Measurements from ENCODE around the gene C2CD2.

The C2CD2 gene

DNA sequence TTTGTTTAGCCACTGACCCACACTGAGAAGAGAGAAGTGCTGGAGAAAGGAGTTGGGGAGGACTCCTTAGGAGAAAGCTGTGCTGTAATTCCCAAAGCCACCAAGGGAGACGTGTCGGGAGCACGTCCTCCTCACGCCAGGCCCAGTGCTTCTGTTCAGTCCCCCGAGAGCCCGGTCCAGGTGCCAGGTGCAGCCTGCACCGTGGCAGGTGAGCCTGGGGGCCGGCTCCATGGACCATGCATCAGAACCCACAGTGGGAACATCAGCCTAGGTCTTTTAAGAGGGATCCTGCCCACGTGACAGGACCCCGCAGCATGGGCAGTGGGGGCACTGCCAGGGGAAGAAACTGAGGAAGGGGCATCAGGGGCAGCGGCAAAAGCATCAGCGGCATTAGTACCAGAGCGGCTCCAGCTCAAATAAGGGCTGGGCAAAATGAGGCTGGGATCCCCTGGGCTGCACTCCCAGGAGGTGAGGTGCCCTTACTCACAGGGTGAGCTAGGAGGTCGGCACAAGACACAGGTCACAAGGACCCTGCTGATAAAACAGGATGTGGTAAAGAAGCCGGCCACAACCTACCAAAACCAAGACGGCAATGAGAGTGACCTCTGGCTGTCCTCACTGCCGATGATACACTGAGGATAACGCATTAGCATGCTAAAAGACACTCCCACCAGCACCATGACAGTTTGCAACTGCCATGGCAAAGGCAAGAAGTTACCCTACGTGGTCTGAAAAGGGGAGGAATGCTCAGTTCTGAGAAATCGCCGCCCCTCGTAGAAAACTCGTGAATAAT, 50.1 kb downstream of the C2CD2 start:
- no peak for FAIRE-seq

DNA sequence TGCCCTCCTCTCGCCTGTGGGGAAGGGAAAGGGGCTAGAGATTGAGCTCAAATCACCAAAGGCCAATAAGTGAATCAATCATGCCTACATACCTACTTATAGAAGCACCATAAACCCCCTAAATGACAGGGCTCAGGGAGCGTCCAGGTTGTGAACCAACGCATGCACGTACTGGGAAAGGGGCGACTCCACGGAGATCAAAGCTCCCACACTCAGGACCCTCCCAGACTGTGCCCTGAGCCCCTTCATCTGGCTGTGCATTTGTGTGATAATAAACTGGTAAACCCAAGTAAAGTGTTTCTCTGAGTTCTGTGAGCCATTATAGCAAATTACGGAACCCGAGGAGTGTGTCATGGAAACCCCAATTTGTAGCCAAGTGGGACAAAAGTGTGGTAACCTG, 50.9 kb downstream of the C2CD2 start:
- FAIRE-seq = no peak

DNA sequence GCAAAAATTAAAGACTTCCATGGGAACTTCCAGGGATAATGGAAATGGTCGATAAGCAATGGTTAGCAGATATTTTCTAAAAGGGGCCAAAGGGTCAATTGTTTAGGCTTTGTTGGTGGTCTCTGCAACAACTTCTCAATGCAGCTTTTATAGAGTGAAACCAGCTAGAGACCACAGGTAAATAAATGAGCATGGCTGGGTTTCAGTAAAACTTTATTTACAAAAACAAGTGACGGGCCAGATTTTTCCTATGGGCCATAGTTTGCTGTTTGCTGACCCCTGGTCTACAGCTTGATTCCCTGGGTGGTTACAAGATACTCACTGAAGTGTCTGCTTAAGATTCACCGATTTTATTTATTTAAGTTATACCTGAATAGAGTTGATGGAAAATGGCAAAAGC, 52.0 kb downstream of the C2CD2 start:
- FAIRE-seq = no peak

DNA sequence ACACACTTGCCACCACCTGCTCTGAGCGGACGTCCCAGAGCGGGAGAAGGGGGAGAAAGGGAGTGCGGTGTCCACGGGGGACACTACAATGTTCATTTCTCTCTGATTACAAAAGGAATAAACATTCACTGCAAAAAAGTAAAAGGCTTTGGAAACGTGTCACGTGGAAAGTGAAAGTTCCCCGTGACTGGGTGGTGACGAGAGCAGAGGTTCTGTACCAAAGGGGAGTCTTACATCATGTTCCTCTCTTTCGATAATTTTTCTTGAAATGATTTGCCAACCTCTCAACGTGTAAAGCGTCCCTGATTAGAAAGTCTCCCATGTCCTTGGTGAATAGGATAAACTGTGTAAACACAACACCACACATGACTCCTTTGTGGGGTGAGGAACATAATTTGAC, 52.7 kb downstream of the C2CD2 start:
- FAIRE-seq = no peak

DNA sequence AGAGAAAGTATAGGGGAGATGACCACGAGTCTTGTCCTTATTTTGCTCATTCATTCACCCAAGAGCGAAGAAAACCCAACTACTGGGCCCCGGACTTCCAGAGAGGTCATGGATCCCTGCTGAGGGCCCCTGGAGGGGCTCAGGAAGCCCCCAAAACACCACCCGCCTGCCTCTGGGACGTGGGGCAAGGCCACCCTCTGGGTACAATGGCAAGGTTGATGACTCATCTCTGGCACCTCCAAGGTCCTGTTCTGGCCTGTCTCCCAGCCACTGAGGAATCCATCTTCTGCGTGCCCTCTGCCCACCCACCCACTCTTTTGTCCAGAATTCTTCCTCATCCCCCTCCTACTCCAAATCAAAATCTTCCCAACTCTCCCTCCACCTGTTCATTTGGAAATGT, 53.4 kb downstream of the C2CD2 start:
- no peak for FAIRE-seq

DNA sequence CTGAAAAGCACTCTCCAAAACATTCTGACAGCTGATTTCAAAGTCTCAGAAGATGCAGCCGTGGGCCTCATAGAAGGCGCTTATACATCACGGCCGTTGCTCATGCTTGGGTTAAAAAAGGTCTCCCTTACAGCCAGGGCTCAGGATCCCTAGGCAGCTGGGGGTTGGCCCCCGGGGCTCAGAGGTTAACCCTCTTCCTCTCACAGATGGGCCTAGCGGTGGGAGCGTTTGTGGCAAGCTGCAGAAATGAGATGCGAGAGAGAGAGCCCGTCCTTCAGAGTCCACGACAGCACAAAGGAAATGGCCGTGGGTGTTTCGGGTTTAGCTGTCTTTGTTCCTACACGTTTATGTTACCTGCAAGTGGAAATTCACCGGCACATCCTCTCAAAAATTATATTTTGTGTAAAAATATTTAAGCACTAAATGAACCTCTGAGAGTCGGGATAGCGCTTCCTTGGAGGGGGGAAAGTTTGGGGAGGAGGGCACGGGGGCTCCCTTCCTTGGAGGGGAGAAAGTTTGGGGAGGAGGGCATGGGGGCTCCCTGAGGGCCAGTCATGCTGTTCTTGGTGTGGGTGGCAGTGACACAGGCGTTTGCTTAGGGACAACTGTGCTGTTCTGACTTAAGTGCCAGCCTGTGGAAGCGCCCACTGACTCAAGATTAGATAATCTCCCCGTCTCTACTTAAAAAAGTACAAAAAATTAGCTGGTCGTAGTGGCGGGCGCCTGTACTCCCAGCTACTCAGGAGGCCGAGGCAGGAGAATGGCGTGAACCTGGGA, 54.2 kb downstream of the C2CD2 start:
- FAIRE-seq = no peak

DNA sequence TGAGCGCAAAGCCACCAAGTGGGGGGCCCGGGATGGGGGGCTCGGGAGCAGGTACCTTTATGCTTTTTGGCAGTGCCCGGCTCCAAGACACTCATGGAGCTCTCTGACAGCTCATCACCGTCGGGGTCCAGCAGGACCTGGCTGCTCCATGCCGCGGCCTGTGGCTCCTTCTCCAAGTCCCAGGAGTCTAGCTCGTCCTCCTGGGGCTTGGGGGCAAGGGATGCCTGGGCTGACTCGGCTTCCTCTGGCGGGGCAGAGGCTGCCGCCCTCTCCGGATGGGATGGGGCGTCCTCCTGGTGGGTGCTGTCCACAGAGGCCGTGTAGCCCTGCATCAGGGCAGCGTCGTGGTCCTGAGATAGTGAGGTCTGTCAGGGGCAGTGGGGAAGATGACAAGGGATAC, 54.8 kb downstream of the C2CD2 start:
- FAIRE-seq = no peak

DNA sequence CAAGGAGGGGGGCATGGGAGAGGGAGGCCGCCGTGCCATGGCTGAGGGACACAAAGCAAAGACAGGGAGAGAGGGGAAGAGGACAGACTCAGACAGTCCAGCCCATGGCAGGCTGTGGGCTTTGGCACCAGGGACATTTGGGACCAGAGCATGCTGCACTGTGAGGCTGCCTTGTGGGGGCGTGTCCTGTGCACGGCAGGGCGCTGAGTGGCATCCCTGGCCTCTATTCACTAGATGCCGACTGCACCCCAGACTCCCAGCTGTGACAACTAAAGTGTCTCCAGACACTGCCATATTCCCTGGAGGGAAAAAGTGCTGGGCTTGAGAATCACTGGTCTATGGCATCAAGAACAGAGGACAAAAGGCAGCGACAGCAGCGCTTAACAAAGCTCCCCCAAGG, 56.1 kb downstream of the C2CD2 start:
- no peak for FAIRE-seq

DNA sequence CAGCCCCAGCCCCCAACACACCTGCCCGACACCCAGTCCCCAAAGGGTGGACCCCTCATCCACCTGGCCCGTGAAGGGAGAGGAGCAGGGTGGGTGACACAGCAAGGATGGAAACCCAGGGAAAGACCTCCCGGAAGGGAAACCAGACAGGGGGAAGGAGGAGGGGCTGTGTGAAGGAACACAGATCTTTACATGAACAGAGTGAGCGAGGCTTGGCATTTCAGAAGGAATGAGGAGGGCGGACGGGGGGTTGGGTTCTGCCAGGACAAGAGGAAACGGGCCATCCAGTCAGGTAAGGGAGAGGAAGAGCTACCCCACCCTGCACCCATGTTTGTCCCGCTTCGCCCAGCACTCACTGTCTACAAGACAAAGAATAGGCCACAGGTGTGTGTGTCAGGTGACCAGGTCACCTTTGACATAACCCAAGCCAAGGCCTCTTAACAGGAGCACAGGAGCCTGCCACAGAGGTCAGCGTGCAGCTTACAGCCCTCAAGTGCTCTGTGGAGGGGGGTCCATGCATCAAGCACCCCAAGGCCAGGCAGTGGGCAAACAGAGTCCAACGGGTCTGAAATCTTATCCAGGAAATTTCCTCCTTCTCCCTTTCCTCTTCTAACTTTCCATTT, 56.7 kb downstream of the C2CD2 start:
- no peak for FAIRE-seq

DNA sequence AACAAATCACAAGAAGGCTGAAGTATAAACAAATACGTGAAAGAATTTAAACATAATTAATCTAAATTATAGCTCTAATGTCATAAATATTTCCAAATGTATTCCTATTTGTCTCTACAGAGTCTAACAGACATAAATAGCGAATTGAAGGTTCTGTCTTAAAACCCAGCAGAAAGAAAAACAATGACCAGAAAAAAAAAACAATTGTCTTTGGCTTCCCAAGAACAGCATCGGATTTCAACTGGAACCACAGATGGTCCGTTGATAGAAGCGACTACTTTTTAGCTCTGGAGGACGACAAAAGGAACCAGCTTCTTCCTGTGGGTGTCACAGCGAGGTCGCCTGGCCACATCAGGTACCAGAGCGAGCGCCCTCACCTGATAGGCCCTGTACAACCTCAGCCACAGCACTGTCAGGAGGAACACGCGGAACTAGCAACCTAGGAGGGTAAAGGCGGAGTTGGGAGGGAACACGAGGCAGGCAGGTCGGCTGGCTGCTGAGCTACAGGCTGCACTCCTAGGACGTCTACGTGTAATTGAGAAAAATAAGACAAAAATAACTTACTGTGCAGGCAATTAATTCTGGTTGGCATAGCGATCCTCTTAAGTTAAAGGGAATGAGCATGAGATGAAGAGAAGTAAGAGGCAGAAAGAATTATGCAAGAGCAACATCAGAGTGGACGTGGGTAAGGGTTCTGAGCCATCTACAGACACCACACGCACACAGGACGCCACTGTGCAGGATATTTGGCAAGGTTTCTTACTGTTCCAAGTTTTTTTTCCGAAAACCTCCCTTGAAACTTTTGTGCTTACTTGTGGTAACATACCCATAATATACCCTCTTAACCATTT, 58.0 kb downstream of the C2CD2 start:
- FAIRE-seq = no peak

DNA sequence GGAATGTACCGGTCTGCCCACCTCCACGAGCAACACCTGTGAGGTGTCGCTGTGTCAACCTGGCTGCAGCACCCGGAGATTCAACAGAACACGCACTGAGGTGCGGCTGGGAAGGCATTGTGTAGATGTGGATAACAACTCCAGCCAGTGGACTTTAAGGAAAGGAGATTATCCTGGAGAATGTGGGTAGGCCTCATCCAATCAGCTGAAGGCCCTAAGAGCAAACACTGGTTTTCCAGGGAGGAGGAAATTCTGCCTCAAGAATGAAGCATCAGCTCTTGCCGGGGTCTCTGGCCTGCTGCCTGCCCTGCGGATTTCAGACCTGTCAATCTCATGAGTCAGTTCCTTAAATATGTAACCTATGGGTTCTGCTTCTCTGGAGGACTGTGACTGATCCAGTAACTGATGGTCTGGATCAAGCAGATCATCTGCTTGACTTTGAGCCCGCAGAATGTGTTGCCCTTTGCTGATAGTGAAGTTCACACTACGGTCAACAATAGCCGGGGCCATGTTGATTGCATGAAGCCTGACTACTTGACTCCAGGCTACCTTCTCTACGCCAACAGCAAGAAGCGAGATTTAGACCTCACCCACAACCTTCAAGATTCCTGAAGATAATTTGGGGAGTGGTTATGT, 58.8 kb downstream of the C2CD2 start:
- FAIRE-seq = no peak

DNA sequence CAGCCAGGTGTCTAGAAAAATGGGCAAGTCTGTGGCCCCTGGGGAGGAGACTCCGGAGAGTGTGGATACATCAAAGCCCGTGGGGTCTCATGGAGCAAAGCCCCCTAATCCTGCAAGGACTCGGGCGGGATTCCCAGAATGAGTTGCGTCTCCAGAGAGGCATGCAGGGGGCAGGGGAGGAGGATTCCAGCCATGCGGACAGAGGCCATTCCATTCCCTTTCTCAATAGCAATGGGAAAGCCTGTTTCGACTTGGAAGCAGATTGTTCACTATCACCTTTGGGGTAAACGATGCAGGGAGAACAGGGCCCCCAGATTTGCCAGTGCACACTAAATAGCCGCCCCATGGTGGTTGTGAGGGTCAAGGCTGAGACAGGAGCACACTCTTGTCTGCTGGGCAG, 59.3 kb downstream of the C2CD2 start:
- no peak for FAIRE-seq

DNA sequence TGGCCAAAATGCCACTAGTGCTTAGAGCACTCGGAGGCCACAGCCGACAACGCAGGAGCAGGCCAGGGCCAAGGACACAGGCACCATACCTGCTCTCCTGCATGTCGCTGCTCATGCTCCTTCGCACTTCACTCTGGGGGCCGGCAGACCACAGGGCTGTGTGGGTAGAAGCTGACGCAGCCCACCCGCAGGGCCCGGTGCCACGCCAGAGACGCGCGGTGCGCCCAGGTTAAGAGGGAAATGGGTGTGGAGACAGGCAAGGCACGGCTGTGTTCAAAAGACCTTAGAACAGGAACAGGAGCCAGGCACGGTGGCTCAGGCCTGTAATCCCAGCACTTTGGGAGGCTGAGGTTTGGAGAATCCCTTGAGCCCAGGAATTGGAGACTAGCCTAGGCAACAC, 61.1 kb downstream of the C2CD2 start:
- no peak for FAIRE-seq

DNA sequence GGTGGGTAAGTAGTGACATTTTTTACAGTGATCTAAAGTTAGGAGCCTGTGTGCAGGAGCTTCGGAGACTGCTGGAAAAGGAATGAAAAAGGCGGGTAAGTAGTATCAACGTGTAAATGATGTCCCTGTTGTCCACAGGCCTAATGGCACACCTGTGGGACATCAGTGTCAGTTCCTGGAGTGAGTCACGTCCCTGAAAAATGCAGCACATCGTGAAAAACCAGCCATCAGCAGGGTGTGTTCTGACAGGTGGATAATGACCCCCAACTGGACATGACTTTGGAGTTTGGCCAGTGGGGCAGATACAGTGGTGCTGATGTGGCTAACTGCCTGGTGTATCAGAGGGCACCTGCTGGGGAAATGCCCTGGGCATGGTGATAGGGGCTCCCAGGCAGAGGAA, 62.7 kb downstream of the C2CD2 start:
- no peak for FAIRE-seq

DNA sequence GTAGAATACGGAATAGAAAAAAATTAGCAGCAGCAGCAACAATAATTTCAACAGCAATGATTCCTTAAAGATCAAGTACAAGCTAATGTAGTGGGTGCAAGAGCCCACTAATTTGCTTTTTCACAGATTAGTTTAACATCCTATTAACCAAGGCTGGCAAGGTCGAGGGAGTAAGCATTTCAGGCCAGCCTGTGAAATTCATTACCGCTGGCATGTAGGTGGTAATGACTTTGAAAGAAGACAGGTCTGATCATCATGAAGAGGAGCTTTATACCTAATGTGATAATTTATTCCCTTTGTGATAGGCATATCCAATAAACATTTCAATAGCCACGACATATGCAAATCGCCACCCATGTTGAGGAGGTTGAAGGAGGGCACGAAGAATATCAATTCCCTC, 63.5 kb downstream of the C2CD2 start:
- FAIRE-seq = no peak

DNA sequence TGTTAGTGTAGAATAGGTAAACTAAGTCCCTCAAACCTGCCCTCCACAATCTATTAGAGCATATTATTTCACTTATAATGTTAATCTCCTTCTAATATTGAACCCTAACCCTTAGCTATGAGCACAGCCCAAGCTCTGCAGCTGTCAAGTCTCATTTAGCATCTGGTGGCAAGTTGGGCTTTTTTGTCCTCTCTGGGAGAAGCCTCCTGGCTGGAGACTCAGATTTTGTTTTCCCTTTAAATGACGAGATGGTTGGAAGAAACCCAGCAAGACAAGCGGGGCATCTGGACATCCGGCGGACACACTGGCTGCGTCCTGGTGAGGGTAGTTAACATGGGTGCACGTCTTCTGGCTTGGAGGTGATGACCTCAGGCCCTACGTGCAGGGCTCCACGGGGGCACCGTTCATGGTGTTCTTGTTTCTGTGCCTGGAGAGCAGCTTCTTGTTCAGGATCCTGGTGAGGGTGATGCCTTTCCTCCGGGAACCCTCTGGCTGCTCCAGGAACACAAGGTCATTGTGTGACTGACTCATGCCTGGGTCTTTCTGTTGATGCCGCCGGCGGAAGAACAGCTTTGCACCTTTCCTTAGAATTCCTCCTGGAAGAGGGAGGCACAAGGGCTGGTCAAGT, 65.0 kb downstream of the C2CD2 start:
- no peak for FAIRE-seq

DNA sequence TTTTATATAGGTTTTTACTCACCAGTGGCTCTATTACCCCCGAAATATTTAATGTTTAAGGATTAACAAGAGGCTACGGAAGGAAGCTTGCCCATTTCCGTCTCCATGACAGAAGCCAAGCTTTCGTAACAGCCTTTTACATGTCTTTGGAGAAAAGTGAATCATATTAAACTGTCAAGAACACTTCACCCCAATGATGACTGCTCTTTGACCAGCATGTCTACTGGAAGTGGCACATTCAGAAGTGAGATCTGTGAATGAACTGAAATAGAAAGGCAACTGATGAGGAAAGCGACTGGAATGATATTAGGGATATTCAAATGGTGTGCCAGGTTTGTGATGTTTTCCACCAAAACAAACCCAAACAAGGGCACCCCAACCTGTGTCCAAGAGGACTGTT, 66.2 kb downstream of the C2CD2 start:
- no peak for FAIRE-seq

DNA sequence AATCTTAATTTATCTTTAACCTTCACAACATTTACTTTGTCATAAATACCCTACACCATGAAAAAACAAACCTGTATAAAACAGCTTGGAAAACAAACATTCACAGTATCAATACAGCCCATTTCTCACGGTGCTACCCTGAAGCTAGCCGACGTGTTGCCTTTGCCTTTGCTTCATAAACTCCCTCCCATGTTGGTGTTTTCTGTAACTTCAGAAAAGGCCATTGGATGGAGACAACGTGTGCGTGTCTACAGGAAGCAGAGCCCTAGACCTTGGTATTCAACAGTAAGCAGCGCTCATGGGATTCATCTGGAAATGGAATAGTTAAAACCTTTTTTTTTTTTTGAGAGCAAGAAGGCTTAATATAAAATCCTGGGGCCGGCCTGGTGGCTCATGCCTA, 67.5 kb downstream of the C2CD2 start:
- FAIRE-seq = no peak

DNA sequence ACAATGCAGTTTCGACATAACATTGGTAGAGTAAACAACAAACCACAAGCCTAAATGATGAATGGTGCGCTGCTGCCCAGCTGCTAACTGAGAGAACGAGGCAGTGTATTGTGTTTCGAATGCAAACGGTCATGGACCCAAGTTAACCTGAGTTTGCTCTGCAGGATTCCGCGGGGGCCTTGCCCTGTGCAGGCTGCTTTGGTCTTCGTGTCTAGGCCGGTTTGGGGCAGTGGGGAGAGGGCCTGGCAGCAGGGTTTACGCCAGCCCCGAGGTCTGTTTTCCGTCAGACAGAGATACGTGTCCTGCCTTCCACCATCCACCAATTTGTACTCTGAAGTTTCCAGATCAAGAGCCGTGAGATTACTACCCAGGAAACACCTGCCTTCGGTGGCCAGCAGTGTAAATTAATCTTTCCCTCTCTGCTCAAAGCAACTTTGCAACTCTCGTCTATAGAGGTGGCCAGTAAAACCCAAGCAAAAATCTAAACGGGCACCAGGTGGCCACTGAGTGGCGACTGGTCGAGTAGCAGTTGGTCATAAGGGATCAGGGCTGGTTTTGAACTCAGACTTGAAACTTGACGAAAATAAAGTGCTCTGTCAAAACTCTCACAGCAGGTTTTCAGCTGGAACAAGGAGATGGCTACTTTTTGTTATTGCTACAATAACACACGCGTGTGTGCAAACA, 68.3 kb downstream of the C2CD2 start:
- FAIRE-seq = no peak

DNA sequence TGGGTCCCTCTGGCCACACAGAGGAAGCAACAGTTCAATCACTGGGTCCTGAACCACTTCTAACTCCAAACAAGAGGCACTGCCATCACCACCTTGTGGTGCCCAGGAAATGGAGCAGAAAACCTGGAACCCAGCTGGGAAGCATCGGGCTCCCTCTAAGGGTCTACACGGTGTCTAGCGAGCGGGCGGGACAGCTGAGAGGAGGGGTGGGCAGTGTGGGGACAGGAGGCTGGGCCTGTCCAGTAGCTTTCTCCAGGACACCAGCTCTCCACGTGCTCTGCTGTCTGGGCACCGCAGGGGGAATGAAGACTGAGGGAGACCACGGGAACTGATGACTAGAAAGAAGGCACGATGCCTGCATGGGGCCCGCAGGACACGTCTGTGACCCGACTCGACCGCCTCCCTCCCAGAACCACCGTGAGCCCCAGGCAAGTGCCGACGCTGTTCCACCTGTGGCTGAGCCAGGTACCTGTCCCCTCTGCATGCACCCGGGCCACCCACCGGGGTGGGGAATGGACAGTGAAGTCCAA, 69.3 kb downstream of the C2CD2 start:
- no peak for FAIRE-seq

DNA sequence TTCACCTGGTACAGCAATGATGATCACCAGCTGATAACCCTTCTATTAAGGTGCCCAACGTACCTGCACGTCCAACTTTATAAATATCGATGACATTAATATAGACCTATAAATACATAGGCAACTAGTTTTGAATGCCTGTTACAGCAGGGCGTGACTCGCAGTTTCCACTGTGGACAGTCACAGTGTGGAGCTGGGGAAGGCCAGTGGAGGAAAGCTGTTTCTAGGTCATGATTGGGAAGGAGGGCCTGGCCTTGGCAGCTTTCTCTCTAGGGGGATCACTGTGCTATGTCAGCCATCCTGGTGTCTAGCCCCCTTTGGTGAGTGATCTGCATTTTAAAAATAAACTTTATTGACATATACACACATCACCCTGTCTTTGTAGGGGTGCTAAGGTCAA, 70.2 kb downstream of the C2CD2 start:
- FAIRE-seq = no peak
